GM18499 (cell line): ENCODE measurements around the gene FLVCR2.
"Not testable (repeated sequence)": the region's sequence is repeated elsewhere in the genome, so short reads cannot be mapped to it uniquely, and the experiment has no call there.

Experiments used
- ATAC-seq: cut with Tn5 transposase; IDR thresholded peaks from one replicate; pipeline ENCODE4 v1.9.1; 2021; ENCODE audit warnings: moderate number of reproducible peaks; ENCODE audit not compliant: insufficient read depth, unreplicated experiment

FLVCR2 gene

GRCh38 chr14:75589931-75590330, 11.5 kb downstream of the FLVCR2 start:
- no peak for ATAC-seq

GRCh38 chr14:75591331-75591946, 13.0 kb downstream of the FLVCR2 start:
- ATAC-seq, result no peak

GRCh38 chr14:75591987-75592575, 13.7 kb downstream of the FLVCR2 start:
- no peak for ATAC-seq

GRCh38 chr14:75595226-75595625, 16.8 kb downstream of the FLVCR2 start:
- no peak for ATAC-seq

- no peak for ATAC-seq
These were observed 18.7 kb downstream of the FLVCR2 start for GRCh38 chr14:75597149-75597548.

GRCh38 chr14:75600100-75600499, 21.7 kb downstream of the FLVCR2 start:
- not testable (repeated sequence) for ATAC-seq

- ATAC-seq, result not testable (repeated sequence)
These were observed 22.6 kb downstream of the FLVCR2 start for GRCh38 chr14:75601061-75601460.

GRCh38 chr14:75602503-75602902, 24.1 kb downstream of the FLVCR2 start:
- no peak for ATAC-seq

GRCh38 chr14:75604979-75605851, 26.8 kb downstream of the FLVCR2 start:
- ATAC-seq, result no peak

- no peak for ATAC-seq
These were observed 27.5 kb downstream of the FLVCR2 start for GRCh38 chr14:75605916-75606315.

- ATAC-seq, result no peak
These were observed 28.6 kb downstream of the FLVCR2 start for GRCh38 chr14:75607044-75607443.

- no peak for ATAC-seq
These were observed 29.6 kb downstream of the FLVCR2 start for GRCh38 chr14:75607842-75608640.

- no peak for ATAC-seq
These were observed 30.7 kb downstream of the FLVCR2 start for GRCh38 chr14:75609116-75609515.

GRCh38 chr14:75609606-75610475, 31.4 kb downstream of the FLVCR2 start:
- ATAC-seq, result no peak

- ATAC-seq, result no peak
These were observed 32.4 kb downstream of the FLVCR2 start for GRCh38 chr14:75610834-75611233.

- ATAC-seq, result no peak
These were observed 33.7 kb downstream of the FLVCR2 start for GRCh38 chr14:75612157-75612556.

- ATAC-seq, result no peak
These were observed 35.8 kb downstream of the FLVCR2 start for GRCh38 chr14:75614179-75614578.

- no peak for ATAC-seq
These were observed 36.8 kb downstream of the FLVCR2 start for GRCh38 chr14:75615200-75615599.

GRCh38 chr14:75619548-75619947, 41.1 kb downstream of the FLVCR2 start:
- no peak for ATAC-seq

- ATAC-seq, result no peak
These were observed 46.6 kb downstream of the FLVCR2 start for GRCh38 chr14:75625034-75625433.
